HG03064 (cell line): ENCODE data around the gene APOBEC3H.
A peak's percentile ranks its signal among the peaks of the same experiment; 100 is the strongest.

Experiments
- ATAC-seq: cut with Tn5 transposase; IDR thresholded peaks from one replicate; pipeline ENCODE4 v1.9.1; 2021; ENCODE audit warnings: low read depth; ENCODE audit not compliant: unreplicated experiment

The APOBEC3H gene

DNA sequence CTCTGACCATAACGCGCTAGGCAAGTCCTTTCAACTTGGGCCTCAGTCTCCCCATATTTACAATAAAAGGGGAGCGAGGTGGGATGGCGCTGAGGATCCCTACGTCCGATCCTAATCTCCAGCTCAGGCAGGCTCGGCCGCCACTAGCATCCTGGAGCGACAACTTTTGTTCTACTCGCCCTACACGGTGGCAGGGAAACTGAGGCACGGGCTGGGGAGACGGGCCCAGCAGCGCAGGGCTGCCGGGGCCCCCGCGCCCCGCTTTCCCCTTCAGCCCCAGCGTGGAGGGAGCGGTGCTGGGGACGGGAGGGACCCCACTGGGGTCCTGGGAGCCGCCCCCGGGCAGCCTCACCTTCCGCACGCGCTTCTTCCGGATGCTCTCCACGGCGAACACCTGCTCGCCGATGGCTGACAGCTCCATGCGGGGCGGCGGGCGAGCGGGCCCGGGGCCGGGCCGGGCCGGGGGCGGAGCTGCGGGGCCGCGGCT is 55.0 kb downstream of the APOBEC3H start:
- no peak for ATAC-seq

DNA sequence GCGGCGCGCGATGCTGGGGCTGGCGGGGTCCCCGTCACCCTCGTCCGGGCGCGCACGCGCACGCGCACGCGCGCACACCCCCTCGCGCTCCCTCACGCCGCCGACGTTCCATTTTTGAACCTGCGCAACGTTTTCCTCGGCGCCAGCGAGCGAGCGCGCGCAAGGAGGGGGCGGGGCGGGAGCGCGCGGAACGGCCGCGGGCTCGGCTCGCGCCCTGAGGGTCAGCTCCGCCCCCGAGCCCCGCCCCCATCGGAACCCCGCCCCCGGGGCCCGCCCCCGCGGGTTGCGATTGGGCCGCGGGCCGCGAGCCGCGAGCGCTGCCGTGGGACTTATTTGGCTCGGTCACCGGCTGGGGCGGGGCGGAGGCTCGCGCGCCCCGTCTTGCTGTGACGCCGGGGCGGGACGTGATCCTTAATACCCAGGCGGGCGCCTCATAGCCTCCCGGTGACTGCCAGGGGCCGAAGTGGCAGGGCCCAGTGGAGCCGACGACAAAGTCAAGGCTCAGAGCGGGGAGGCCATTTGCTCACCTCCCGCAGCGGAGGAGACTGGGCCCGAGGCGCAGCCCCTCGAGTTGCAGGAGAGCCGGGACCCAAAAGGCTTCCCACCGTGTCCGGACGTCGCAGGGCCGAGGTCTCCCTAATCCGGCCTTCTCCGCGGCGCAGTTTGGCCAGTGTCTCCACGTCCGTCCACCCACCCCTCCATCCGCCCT is 55.6 kb downstream of the APOBEC3H start, which contains the start of gene CBX7:
Gene CBX7, minus strand, starts transcription at position 170 of the 709 bp plus-strand sequence. CDS start 236 bp downstream, outside the sequence.
- peak; percentile 57 for ATAC-seq

DNA sequence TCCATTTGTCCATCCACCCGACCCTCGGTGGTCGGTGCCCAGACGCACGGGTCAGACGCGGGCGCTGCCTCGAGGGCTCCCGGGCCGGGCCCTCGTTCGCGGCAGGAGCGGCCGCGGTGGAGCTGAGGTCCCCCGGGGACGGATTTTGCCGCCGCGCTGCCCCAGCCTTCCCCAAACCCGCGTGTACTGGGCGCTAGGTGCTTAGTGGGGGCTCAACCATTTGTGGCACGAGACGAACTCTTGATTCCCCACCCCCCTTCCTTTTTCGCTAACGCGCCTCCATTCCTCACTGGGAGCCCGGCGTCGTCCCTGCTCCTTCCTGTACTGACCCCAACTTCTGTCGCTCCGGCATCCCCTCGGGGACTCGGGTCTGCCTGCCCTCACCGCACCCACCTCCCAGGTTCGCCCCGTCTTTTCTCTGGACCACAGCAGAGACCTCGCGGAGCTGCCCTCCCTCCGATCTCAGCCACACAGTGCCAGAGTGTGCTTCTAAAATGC is 56.2 kb downstream of the APOBEC3H start:
- ATAC-seq = peak; percentile 9
